Cerebellar cortex (tissue), 1 donor: Measurements from ENCODE around the gene WIPF3.
A peak's percentile ranks its signal among the peaks of the same experiment; 100 is the strongest.

Source experiments
- DNase-seq: peaks from one replicate; pipeline ENCODE4 v3.0.0-alpha.2; 2015; ENCODE audit warnings: low spot score

WIPF3 gene, protein sequence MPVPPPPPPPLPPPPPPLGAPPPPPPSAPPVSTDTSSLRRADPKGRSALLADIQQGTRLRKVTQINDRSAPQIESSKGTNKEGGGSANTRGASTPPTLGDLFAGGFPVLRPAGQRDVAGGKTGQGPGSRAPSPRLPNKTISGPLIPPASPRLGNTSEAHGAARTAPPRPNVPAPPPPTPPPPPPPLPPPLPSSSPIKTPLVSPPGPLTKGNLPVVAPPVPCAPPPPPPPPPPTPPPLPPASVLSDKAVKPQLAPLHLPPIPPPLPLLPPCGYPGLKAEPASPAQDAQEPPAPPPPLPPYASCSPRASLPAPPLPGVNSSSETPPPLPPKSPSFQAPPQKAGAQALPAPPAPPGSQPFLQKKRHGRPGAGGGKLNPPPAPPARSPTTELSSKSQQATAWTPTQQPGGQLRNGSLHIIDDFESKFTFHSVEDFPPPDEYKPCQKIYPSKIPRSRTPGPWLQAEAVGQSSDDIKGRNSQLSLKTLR

DNA sequence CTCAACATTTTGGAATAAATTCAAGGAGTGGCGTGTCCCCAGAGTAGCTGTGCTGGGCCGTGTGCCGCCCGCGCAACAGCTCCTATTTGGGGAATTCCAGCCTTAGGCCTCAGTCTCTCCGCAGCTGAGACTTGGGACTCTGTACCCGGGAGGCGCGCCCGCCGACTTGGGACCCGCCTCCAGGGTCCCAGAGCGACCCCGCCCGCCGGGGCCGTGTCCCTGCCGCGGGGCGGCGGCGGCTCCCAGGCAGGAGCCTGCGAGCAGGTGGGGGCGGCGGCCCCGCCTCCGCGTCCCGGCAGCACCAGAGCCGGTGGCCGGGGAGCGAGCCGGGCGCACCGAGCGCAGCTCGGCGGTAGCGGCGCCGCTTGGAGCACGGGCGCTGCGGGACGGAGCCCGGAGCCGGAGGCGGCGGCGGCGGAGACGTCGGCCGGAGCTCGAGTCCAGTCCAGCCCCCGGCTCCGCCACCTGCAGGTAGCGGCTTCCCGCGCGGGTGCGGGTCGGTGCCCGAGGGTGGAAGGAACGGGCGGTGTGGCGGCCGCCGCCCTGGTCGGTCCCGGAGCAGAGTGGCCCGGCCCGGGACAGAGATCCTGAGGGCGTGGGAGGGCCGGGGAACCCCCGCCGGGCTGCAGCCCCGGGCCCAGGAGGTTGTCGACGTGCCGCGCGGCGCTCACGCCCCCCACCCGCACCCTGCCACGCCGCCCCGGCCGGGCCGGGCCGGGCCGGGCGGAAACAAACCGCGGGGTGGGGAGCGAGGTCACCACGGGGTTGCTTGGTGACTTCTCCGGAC lies at the start of gene WIPF3:
Gene WIPF3, plus strand, starts transcription at position 301 of the 787 bp plus-strand sequence. CDS start 28,217 bp downstream, outside the sequence.
- DNase-seq = peak; percentile 13

DNA sequence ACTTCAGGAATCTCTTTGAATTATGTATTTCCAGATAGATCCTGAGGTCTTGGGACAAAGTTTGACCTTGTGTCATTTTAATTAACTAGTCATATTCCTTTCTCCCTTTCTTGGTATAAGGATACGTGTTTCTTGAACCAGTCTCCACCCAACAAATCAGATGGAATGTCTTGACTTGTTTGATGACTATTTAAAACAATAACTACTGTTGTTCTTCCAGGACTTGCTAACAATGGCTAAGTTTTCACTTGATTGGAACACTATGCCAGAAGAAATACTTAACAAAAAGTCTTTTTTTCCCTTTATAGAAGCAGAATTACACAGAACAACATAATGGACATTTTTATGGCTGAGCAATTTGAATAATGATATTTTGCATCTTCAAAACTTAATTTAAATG lies 43.0 kb upstream of the WIPF3 start:
- DNase-seq = no peak

DNA sequence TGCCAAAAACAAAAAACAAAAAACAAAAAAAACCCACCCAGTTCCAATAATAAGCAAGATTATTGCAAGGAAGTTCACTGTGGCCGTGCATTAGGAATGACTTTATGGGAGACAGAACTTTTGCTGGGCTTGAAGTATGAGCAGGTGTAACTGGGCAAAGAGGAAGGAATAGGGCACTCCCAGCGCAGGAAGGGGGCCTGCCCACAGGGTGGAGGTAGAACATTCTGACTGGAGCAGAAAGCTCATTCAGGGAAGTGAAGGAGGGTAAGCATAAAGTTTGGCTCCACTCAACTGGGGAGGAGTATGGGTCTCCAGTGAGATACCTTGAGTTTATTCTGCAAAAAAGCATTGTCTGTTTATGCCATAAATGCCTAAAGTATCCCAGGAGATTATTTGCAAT lies 42.1 kb upstream of the WIPF3 start:
- DNase-seq = no peak

DNA sequence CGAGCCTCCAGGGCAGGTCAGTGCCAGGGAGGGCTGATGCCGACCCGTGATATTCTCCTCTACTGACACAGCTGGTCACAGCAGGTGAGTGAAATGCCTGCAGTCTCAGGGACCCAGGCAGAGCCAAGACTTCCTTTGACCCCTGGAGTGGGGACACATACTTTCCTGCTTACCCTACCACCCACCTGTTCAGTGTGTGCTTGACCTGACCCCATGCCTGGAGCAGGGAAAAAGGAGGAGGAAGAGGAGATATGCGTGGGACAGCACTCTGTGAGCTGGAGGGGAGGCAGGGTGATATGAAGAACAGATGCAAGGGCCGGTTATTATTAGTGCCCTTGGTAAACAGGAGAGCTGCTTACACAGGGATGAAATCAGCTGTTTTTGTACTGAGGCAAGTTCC lies 40.8 kb upstream of the WIPF3 start:
- no peak for DNase-seq

DNA sequence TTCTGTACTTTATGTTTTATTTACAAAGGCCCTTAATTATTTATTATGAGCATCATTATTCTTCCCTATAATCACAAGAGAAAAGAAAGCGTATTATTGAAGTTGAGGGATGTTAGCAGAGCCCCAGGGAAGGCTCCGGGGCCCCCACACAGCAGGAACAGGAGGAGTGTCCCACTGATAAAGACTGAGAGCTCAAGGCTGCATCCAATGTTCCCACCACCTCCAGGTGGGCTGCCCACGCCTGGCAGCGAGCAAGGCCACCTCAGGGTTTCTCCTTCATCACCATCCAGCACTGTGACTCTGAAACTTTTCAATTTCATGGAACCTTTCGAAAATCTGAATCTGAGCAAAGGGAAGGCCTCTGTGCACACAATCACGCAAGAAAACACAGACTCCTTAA lies 35.9 kb upstream of the WIPF3 start:
- no peak for DNase-seq

DNA sequence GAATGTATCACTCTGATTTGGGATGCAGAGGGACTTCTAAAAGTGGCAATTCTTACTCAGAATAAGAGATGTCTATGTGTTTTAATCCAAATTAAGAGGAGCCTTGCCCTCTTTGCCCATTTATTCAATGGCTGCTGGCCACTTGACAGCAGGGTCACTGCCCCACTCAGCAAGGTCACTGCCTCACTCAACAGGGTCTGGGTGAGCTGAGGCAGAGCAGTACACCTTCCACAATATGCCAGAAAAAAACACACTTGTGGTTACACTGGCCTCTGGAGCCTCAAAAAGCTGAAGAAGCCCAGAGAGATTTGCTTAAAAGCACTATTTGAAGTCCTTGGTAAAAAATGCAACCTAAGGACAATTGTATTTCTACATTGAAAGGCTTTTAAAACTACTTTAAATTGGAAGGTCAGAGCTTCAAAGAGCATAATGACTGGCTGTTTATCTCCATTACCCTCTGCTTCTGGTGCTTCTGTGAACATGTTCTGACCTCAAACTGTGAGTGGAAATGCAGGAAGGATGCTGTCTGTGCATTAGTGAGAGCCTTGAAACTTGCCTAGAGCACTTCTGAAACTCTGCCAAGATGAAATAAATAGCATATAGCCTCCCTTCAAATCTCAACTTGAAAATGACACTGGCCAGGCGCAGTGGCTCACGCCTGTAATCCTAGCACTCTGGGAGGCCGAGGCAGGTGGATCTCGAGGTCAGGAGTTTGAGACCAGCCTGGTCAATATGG lies 35.1 kb upstream of the WIPF3 start:
- no peak for DNase-seq

DNA sequence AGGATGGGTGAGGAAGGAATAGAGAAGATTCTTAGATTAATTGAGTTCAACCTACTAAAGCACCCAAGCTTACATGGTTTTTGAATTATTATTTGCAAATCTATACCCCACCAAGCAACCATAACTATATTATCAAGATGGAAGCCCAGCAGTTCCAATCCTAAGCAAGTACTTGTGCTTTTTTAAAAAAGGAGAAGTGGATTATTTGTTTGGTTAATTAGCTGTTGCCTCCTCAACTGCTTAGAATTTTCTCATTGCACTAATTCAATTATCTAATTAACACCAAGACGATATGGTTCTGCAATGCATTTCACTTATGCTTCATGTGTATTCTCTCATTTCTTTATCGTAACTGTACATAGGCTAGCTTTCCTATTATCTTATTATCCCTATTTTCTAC lies 27.3 kb upstream of the WIPF3 start:
- DNase-seq = no peak

DNA sequence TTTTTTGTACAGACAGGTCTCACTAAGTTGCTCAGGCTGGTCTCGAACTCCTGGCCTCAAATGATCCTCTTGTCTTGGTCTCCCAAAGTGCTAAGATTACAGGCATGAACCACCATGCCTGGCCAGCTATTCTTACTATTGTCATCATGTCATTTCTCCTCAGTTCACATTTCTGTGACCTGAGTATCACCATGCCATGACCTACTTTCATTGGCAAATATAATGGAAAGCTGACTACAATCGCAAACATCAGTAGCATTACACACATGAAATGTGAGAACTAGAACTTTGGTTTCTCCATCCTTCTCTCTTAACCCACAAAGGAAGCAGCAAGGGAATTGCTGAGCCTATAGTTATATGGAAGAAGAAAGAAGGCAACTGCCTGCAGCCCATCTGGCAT lies 26.0 kb upstream of the WIPF3 start:
- DNase-seq = peak; percentile 43

DNA sequence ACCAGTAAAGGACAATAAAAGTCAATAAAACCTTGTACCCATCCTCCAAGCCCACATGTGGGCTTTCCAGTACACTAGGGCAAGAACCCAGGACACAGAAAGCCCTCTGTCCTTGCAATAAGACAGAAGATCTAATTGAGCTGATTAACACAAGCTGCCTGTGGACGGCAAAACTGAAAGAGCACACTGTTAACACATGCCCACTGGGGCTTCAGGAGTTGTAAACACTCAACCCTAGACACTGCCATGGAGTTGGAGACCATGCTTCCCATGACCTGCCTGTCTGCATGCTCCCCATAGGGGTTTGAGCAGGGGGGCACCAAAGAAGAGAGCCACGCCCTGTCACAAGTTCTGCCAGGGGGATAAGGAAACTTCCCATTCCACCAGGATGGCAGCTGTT lies 22.6 kb upstream of the WIPF3 start:
- DNase-seq = no peak

DNA sequence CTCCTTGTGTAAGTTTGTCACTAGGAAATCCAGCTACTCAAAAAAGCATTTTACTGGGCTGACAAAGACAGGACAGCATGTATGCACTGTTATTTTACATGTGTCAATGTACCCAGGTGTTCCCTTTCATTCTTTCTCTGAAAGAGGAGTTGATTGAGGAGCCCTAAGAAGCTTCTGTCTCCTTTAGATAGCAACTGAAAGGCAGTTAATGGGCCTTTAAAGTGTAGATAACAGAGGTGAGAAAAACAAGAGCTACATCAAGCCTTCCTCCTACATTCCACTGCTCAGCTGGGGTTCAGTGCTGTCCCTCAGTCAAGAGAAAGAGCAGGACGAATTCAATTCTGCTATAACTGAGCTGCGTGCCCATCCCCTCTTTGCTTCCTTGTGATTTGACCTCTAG lies 12.8 kb upstream of the WIPF3 start:
- DNase-seq = no peak

DNA sequence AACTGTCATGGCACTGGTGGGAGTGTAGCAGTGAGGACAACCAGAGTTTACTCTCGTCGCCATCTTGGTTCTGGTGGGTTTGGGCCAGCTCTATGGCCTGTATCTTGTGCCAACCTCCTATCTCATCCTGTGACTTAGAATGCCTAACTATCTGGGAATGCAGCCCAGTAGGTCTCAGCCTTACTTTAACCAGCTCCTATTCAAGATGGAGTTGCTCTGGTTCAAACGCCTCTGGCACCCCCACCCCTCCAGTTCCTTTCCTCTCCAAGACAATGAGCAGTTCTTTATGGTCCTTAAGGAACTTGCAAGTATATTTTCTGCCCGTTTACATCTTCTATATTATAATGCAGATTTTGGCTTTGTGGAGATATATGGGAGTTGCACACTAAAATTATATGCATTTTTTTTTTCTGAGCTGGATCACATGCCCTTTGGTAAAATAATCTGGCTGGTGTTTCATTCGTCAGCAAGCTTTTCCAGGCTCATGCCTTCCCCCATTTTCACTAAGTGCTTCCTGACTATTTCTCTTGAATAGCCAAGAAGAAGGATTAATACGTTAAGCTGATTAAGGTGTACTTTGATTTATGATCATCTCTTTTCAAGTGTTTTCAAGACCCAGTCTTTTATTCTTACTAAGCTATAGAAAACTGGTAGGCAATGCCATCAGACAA lies 11.2 kb upstream of the WIPF3 start:
- DNase-seq = no peak

DNA sequence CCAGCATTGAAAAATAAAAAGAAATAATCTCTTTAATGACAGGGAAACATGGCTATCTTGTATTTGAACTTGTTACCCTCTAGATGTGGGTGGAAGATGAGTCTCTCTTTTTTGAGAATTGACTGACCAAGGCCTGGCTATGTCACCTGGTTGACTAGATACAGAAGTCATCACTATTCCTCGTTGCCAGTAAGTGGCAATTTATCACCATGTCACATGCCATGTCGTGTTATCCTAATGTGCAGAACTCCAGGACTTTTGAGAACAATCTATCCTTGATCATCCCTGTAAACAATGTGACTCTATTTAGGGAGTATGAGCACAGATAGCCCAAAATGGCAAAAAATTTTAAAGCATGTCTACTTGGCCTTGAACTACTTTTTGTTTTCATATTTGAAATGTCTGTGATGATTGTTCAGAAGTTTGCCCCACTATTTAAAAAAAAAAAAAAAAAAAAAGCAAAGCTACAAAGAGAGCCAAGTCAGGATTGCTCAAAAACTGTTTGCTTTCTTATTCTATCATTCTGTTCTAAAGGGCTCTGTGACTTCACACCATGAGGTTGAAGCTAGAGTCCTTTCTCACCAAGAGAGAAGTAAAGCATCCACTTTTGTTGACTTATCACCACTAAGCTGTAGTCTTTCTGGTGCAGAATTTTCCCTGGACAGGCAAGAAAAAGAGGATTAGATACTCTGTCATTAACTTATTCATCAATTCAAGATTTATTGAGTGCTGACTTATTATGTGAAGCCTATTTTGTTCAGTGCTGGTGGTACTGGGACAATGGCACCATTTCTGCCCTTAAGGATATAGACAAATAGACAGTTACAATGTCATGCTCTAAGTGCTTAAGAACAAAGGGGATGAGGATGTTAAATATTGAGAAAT lies 10.4 kb upstream of the WIPF3 start:
- no peak for DNase-seq

DNA sequence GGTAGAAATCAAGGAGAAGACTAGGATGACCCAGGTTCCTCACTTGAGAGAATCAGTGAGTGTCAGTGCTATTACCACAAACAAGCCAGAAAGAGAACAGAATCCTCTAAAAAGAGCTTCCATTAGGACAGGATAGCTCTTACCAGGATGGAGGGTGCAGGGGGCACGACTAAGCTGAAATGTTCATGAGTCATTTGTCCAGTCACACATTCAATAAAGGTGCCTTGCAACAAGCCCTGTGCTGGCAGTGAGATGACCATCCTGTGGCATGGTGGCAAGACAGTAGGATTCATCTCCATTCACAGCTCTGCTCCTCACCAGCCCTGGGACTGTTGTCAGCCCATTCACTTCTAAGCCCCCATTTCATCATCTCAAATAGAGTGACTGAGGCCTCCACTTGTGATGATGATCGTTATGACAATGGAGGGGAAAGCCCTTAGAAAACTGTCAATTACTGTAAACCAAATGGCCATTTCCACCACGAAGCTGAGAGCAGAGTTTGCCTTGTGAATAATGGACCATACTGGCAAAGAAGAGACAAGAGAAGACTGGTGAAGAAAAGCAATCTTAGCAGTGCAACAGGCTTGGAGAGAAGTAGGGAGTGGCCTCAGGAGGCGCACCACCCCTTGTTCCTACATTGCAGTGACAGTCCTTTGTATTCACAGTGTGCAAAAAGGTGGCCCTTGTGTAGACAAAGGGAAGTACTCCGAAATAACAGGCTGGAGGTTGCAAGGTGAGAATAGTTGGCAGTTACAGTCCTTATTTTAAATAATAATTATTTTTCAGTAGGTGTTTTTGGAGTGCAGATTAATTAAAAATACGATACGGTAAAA lies 9.0 kb upstream of the WIPF3 start:
- no peak for DNase-seq

DNA sequence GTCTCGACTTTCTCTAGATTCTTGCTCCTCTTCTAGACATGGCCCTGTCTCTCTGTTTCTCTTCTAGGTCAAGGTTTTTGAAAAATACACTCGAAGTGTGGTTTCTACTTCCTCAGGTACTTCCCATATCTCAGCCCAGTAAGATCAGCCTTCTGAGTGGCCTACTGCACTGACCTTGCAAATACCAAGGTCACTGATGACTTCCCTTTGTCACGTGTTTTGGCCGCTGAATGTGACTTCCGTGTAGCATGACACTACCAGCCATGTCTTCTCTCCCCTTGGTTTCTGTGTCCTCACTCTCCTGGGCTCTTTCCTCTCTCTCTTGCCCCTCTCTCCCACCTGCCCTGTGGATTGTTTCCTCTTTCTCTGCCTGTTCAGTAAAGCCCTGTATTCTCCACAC lies 7.9 kb upstream of the WIPF3 start:
- no peak for DNase-seq

DNA sequence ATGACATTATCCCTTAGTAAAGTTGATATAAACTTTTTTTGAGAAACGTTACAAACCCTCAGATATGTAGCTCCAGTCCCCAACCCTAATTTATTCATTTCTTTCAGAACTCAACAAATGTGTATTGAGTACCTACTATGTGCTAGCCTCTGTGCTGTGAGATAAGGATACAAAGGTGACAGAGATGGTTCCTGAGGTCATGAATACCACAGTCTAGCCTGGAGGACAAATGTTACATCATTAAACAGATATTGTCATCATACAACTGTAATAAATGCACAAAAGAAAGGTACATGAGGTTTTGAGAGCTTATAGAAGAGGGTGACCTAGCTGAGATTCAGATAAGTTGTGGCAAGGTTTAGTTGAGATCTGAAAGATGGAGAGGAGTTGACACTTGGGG lies 4.4 kb upstream of the WIPF3 start:
- DNase-seq = no peak

DNA sequence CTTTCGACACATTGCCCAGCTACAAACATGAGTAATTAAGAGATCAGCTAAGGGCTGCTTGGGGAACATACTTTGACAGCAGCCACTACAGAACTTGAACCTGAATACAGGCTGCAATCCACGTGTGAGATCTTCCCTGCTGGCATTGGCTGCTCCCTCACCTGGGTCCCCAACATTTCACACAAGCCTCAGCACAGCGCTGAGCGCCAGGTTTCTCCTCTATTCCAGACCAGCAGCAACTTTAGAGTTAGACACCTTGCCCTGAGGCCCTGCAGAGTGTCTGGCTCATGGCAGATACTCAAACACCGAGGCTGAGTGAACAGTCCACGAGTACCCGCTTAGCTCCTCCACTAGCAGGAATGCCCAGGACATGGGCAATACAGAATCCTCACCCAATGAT lies 1.3 kb upstream of the WIPF3 start:
- no peak for DNase-seq

DNA sequence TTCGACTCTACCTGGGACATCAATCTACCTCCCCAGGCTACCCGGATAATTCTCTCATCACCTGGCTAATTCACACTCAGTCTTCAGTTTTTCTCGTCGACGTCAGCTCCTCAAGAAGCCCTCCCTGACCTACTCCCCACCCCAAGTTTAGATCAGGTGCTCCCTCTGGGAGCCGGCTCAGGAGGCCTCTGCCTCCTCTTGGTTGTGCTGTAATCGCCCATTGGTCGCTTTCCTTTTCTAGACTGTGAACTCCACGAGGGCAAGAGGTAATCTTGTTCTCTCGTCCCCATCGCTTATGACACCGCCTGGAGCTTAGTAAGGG lies 461 bp upstream of the WIPF3 start:
- no peak for DNase-seq

DNA sequence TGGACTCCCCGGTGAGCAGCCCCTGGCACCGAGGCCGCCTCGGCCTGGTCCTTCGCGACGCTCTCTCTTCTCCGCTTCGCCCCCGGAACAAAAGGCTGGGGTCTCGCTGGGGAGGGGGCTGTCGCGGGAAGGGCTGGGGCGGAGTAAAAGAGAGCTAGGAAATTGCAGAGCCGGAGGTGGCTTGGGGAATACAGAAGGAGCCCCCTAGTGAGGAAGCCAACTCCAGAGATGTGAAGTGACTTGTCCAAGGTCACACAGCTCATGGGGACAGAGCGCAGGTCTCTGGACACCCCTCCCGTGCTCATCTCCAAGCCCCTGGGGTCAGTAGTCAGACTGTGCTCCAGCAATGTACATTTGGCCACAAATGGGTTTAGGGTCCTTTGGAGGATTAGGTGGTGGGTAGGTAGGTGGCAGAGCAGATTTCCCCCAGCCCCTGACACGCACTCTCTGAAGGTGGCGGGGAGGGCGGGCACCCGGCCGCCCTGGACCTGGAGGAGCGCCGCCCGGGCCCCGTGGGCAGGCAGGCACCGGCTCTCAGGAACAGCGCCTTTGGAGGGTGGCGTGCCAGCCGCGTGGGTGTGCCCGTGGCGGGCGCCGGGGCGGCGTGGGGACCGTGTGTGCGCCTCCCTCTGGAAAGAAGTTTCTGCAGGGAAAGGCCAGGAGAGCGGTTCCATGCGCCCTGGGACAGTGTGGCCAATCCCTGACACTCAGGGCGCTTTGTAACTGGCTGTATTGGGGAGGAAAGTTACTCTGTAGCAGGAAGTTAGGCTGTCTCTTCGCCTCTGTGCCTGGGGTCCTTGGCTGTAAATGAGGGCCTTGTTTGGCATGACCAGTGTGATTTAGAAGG lies 910 bp downstream of the WIPF3 start:
- DNase-seq = no peak

DNA sequence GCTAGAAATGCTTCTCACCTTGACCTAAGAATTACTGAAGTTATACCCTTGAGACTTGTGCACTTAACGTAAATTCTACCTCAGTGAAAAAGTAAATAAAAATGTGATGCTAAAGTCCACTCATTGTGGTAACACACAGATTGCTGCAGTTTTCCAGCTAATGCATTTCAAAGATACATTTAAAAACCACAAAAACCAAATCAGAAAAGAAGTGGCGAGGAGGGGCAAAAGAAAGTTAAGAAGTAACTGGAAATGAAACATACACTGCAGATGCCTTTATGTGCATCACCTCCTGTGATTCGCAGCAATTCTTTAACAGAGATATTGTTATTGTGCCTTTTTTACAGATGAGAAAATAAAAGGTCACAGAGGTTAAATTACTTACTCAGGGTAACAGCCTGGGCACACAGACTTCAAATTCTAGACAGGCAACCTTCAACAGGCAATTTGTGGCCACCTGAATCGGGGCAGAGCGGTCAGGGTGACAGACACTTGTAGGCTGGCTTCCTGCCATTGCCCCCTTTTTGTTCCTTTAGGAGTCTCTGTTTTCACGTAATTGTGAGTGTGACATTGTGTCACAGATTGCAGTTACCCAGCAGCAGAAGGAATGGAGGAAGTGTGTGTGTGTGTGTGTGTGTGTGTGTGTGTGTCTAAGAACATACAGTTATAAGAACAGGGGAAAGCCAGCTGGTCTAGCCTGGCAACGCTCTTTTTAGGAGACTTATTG lies 1.9 kb downstream of the WIPF3 start:
- DNase-seq = no peak
